CD14-positive monocyte (primary cell): ENCODE results near the gene MAP3K20. TPM values are rescaled to one million over a fixed set of nuclear protein-coding genes. Genes with fewer than 3 reads are reported as not detected.

Experiments
- DNase-seq, 3 donors: peaks; one replicate each; pipeline ENCODE4 v3.0.0-alpha.2; 2011 to 2022
- H2AFZ ChIP-seq: 2 replicates; pipeline ENCODE4 v1.6.0; 2012; ENCODE audit warnings: mild to moderate bottlenecking, low read depth, low read length, inconsistent platforms; ENCODE audit not compliant: insufficient read depth, poor library complexity, severe bottlenecking
- H3K27ac ChIP-seq, 2 donors: 1 replicate in 1 of 2; 2 replicates in 1 of 2; pipeline ENCODE4 v1.5.1; 2012 to 2013; ENCODE audit warnings: low read length in 2 of 2, control low read depth in 1 of 2, inconsistent platforms in 1 of 2, low read depth in 1 of 2, mild to moderate bottlenecking in 1 of 2
- H3K27me3 ChIP-seq, 2 donors: one replicate each; pipeline versions ENCODE4 v1.6.0 to v1.6.1; 2011 to 2013; ENCODE audit warnings: low read length in 2 of 2; ENCODE audit not compliant: control insufficient read depth in 2 of 2, insufficient read depth in 2 of 2
- H3K36me3 ChIP-seq, 2 donors: replicated peaks in 1 of 2; 1 replicate in 1 of 2; 2 replicates in 1 of 2; pipeline versions ENCODE4 v1.5.1 to v1.6.1; 2012 to 2013; ENCODE audit warnings: low read length in 2 of 2, control low read depth in 1 of 2, inconsistent platforms in 1 of 2, mild to moderate bottlenecking in 1 of 2; ENCODE audit not compliant: insufficient read depth in 2 of 2, control insufficient read depth in 1 of 2
- H3K4me1 ChIP-seq, 2 donors: 1 replicate in 1 of 2; 2 replicates in 1 of 2; pipeline versions ENCODE4 v1.5.1 to v1.6.1; 2012 to 2013; ENCODE audit warnings: low read length in 2 of 2, control low read depth in 1 of 2, inconsistent platforms in 1 of 2, mild to moderate bottlenecking in 1 of 2, moderate library complexity in 1 of 2; ENCODE audit not compliant: insufficient read depth in 2 of 2, control insufficient read depth in 1 of 2
- H3K4me2 ChIP-seq: replicated peaks from 2 replicates; pipeline ENCODE3; 2012; ENCODE audit warnings: low read length, moderate library complexity, mild to moderate bottlenecking; ENCODE audit not compliant: poor library complexity, severe bottlenecking; ENCODE audit errors: extremely low read depth
- H3K4me3 ChIP-seq, 3 experiments: fragments of 200-600 bp in 1 of 3; sonication (generic) in 1 of 3; replicated peaks in 1 of 3; 1 replicate in 2 of 3; 2 replicates in 1 of 3; pipeline ENCODE4 v1.5.1; 2011 to 2013; ENCODE audit warnings: low read length in 3 of 3, mild to moderate bottlenecking in 3 of 3, control low read depth in 2 of 3, low read depth in 2 of 3, inconsistent platforms in 1 of 3, moderate library complexity in 1 of 3
- H3K79me2 ChIP-seq: 2 replicates; pipeline ENCODE4 v1.6.0; 2012; ENCODE audit warnings: mild to moderate bottlenecking, control low read depth, inconsistent platforms, low read length, moderate library complexity; ENCODE audit not compliant: insufficient read depth
- H3K9ac ChIP-seq: 2 replicates; pipeline ENCODE4 v1.6.0; 2017; ENCODE audit warnings: low read length, mild to moderate bottlenecking; ENCODE audit not compliant: insufficient read depth, poor library complexity, severe bottlenecking
- H3K9me3 ChIP-seq, 2 donors: replicated peaks in 1 of 2; 1 replicate in 1 of 2; 2 replicates in 1 of 2; pipeline versions ENCODE4 v1.5.1 to v1.6.1; 2012 to 2013; ENCODE audit warnings: low read length in 2 of 2, control low read depth in 1 of 2; ENCODE audit not compliant: control insufficient read depth in 1 of 2, insufficient read depth in 1 of 2
- H4K20me1 ChIP-seq: 2 replicates; pipeline ENCODE4 v1.6.0; 2012; ENCODE audit warnings: mild to moderate bottlenecking, low read length, control low read depth, moderate library complexity; ENCODE audit not compliant: insufficient read depth
- H3K27ac Mint-ChIP-seq, 7 donors: one replicate each; pipeline ENCODE4 v1.8.0; 2020; ENCODE audit warnings: mild to moderate bottlenecking in 7 of 7, mixed read lengths in 7 of 7, moderate library complexity in 6 of 7, inconsistent platforms in 2 of 7
- H3K27me3 Mint-ChIP-seq, 3 donors: one replicate each; pipeline ENCODE4 v1.8.0; 2021 to 2022; ENCODE audit warnings: low read depth in 3 of 3, mild to moderate bottlenecking in 3 of 3, mixed read lengths in 3 of 3, moderate library complexity in 3 of 3, inconsistent platforms in 1 of 3
- H3K36me3 Mint-ChIP-seq, 2 donors: one replicate each; pipeline ENCODE4 v1.8.0; 2020; ENCODE audit warnings: mixed read lengths in 2 of 2, inconsistent platforms in 1 of 2, mild to moderate bottlenecking in 1 of 2
- H3K4me1 Mint-ChIP-seq: one replicate; pipeline ENCODE4 v1.8.0; 2020; ENCODE audit warnings: mild to moderate bottlenecking, mixed read lengths
- H3K4me3 Mint-ChIP-seq, 2 donors: one replicate each; pipeline ENCODE4 v1.8.0; 2020; ENCODE audit warnings: mild to moderate bottlenecking in 2 of 2, mixed read lengths in 2 of 2, moderate library complexity in 1 of 2
- H3K9me3 Mint-ChIP-seq, 7 donors: one replicate each; pipeline ENCODE4 v1.8.0; 2020 to 2022; ENCODE audit warnings: mixed read lengths in 7 of 7, mild to moderate bottlenecking in 6 of 7, moderate library complexity in 6 of 7, inconsistent platforms in 2 of 7
- CTCF ChIP-seq: fragments of 200-600 bp; IDR thresholded peaks from one replicate; pipeline ENCODE4 v1.8.0; 2022; ENCODE audit warnings: antibody characterized with exemption, mild to moderate bottlenecking
- WGBS: methylation state at CpG from one replicate; pipeline ENCODE4 v1.1.5; 2013; ENCODE audit warnings: missing lambda C conversion rate; ENCODE audit not compliant: insufficient coverage; 5-methylcytosine and 5-hydroxymethylcytosine counted together
- intact Hi-C, 2 donors: fragments of 100-400 bp; cut with micrococcal nuclease; formaldehyde crosslinking; loops; one replicate each; pipeline versions ENCODE4 v1.15.0 to v1.15.1; 2023
- polyA plus RNA-seq, 3 donors: library from polyadenylated mRNA; depleted of rRNA in 1 of 3; unstranded in 2 of 3; stranded (reverse) in 1 of 3; fragments of 300-500 nt in 2 of 3; fragments of >200 nt in 1 of 3; fragmentation: Illumina TruSeq in 2 of 3; gene quantifications; 1 replicate in 2 of 3; 2 replicates in 1 of 3; pipeline ENCODE4 v1.2.3, GENCODE V29; 2012 to 2021

The MAP3K20 gene
- polyA plus RNA-seq, 3 donors: 14.3 to 30.7 (median 21.6) TPM

DNA sequence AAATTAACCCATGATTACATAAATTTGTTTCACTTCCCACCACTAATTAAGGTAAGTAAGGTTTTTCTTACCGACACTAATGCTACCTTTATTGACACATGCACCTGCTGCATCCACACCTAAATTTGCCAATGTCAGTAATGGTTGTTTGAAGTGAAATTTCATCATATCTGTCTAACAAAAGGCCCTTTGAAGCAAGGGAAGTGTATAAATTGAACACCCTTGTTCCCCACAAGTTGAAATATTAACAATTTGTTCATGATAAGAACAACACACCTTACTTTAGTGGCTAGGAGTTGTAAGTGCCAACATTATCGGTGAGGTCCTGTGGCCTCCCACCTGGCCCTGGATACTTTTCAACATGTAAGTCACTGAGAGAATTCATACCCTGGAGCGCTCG, 162.7 kb downstream of the MAP3K20 start:
- WGBS: no CpG with 5 or more reads among the region's 4 CpGs
- peaks cover 65 to 81% of the 10 kb centered on the region in 2 donors for H3K36me3 Mint-ChIP-seq
- Histone ChIP-seq H3K4me2 (no peak overlapping the region), H3K4me1 (no peaks in the 10 kb centered on the region), H3K9me3 (no peaks in the 10 kb centered on the region), H4K20me1 (no peaks in the 10 kb centered on the region), H3K79me2 (no peaks in the 10 kb centered on the region), H3K36me3 (peaks cover 12 to 89% of the 10 kb centered on the region in 2 donors), H3K4me3 (no peak overlapping the region), H3K27ac (no peak overlapping the region), H2AFZ (no peak overlapping the region), H3K9ac (no peak overlapping the region), H3K27me3 (no peaks in the 10 kb centered on the region)
- intact Hi-C loops: no loop called here
- no peak for DNase-seq
- H3K4me3 Mint-ChIP-seq: no peak overlapping the region
- H3K27me3 Mint-ChIP-seq: peaks cover 0 to 2% (median 0%) of the 10 kb centered on the region in 3 donors
- no peaks in the 10 kb centered on the region for H3K4me1 Mint-ChIP-seq
- H3K27ac Mint-ChIP-seq: no peak overlapping the region
- TF ChIP-seq CTCF: no peak
- no peaks in the 10 kb centered on the region for H3K9me3 Mint-ChIP-seq

GRCh38 chr2:173238831-173239230, 163.2 kb downstream of the MAP3K20 start:
- no peak overlapping the region for H2AFZ ChIP-seq
- H3K4me3 Mint-ChIP-seq: no peak overlapping the region
- H3K4me2 ChIP-seq: no peak overlapping the region
- H3K27me3 ChIP-seq: no peaks in the 10 kb centered on the region
- no peak overlapping the region for H3K4me3 ChIP-seq
- H4K20me1 ChIP-seq: no peaks in the 10 kb centered on the region
- H3K27me3 Mint-ChIP-seq: peaks cover 0 to 2% (median 0%) of the 10 kb centered on the region in 3 donors
- H3K79me2 ChIP-seq: no peaks in the 10 kb centered on the region
- no peaks in the 10 kb centered on the region for H3K9me3 ChIP-seq
- no peak for TF ChIP-seq CTCF
- no peaks in the 10 kb centered on the region for H3K4me1 ChIP-seq
- no peak for DNase-seq
- H3K9ac ChIP-seq: no peak overlapping the region
- no peaks in the 10 kb centered on the region for H3K4me1 Mint-ChIP-seq
- intact Hi-C loops: no loop called here
- H3K9me3 Mint-ChIP-seq: no peaks in the 10 kb centered on the region
- H3K27ac Mint-ChIP-seq: no peak overlapping the region
- peaks cover 9 to 85% of the 10 kb centered on the region in 2 donors for H3K36me3 ChIP-seq
- no CpG with 5 or more reads among the region's 3 CpGs for WGBS
- H3K36me3 Mint-ChIP-seq: peaks cover 62 to 81% of the 10 kb centered on the region in 2 donors
- no peak overlapping the region for H3K27ac ChIP-seq
